ENCODE measurements around the gene PAPSS2.

The PAPSS2 gene

DNA sequence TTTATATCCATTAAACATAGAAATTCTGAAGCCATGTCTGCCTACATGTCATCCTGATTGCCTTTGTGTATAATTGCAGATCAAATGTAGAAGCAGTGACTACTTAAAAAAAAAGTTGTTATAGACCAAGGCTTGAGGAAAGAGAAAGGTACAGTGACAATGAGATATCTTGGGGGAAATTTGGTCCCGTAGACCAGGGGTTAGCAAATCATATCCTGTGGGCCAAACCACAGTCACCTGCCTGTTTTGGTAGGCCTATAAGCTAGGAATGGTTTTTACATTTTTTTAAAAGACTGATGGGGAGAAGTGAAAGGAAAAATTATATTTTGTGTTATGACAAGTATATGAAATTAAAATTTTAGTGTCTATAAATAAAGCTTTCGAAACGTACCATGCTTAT is 12.9 kb downstream of the PAPSS2 start:
- DNase-seq = no peak

DNA sequence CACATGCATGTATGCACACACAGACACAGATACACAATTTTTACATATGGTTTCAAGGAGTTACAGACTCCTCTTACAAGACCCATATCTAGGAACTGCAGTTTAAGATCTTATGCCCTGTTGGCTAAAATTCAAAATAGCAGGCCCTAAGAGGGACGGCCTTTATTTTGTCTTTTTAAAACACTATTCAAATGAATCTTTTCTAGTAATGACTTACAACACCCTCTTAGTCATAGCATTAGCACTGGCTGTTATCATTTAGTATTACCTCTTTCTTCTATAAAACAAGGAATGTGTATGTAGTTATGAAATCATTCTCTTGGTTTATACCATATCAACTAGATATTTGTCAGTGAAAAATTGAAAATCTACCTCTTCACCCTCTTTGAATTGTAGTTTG is 15.3 kb downstream of the PAPSS2 start:
- no peak for DNase-seq

DNA sequence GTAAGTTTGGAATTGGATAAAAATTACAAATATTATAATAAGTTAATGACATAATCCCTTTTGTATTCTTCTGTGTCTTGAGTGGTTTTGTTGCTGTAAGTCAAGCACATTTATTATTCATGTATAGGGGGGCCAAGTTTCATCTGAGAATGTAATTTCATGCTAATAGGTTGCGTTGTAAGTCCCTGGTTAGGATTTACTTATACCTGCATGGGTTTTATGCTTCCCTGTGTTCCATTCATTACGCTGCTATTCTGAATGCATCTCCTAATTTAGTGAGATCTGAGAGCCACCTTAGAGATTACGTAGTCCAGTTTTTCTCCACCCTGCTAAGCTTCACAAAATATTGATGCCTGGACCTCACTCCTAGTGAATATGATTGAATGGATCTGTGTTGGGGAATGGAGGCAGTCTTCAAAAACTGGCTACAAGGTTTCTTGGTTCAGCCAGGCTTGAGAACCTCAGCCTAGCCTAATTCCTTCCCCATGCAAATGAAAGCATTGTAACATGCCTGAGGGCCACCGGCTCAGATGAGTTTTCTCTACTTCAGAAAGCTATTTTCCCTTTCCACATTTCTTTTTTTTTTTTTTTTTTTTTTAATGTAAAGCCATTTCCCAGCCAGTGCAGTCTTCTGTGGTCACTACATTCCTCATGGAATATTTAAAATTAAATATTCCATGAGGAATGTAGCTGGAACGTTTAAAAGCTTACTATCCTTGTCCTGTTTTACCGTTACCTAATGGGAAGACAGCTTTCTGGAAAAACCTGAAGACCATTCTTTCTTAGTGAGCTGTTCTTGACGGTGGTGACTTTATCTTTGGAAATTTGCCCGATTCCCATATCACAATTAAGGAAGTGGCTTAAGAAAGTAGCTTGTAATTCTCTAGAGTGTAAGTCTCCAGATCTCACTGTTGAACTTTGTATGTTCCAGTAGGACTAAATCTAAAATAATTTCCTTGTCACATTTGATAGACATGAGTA is 16.0 kb downstream of the PAPSS2 start:
- no peak for DNase-seq

- no peak for DNase-seq
These were observed 17.9 kb downstream of the PAPSS2 start for GRCh38 chr10:87677595-87677994.

- DNase-seq = no peak
These were observed 18.6 kb downstream of the PAPSS2 start for GRCh38 chr10:87678302-87678701.

GRCh38 chr10:87683356-87683755 is 23.7 kb downstream of the PAPSS2 start:
- no peak for DNase-seq

- DNase-seq = no peak
These were observed 24.4 kb downstream of the PAPSS2 start for GRCh38 chr10:87684001-87684638.

GRCh38 chr10:87685832-87686574 is 26.3 kb downstream of the PAPSS2 start:
- DNase-seq = no peak

DNA sequence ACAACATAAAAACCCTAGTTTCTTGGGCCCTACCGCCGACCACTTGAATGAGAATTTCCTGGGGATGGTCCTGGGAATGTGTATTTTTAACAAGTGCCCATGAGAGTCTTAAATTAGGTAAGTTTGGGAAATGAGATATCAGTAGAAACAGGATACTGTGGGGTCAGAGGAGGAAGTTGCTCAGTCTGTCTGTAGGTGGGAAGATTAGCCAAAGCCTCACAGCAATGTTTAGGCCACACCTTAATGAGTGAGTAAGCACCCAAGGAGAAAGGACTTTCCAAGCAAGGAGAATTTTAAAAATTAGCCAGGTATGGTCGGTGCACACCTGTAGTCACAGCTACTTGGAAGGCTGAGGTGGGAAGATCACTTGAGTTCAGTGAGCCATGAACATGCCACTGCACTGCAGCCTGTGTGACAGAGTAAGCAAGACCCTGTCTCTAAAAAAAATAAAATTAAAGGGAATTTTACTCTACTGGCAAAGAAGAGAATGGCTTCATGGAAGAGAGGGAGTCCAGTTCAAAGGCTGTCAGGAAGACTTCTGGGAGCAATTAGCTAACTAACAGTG is 31.9 kb downstream of the PAPSS2 start:
- no peak for DNase-seq

DNA sequence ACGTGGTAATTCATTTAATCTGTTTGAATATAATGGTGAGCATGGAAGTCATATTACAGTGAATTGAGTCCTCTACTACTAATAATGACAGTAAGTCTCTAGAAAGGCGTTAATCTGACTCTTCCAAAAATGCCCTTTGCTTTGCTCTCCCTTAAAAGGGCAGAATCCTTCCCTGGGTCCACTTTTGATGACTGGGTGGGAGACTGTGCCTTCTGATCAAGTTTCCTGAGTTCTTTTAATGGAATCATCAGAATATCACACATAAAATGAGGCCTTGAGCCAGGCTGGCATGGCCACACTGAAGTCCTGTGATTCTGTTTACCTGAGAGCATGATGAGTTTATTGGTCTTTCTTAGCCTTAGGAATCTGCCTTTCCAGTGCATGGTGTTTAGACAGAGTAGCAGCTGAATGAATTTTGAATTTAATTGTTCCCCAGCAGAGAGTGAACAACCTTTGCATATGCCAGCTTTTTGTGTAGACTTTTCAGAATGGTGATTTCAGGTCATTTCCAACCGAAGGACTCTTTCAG is 33.3 kb downstream of the PAPSS2 start:
- no peak for DNase-seq

- no peak for DNase-seq
These were observed 34.5 kb downstream of the PAPSS2 start for GRCh38 chr10:87694011-87694794.

- no peak for DNase-seq
These were observed 35.4 kb downstream of the PAPSS2 start for GRCh38 chr10:87695074-87695473.

DNA sequence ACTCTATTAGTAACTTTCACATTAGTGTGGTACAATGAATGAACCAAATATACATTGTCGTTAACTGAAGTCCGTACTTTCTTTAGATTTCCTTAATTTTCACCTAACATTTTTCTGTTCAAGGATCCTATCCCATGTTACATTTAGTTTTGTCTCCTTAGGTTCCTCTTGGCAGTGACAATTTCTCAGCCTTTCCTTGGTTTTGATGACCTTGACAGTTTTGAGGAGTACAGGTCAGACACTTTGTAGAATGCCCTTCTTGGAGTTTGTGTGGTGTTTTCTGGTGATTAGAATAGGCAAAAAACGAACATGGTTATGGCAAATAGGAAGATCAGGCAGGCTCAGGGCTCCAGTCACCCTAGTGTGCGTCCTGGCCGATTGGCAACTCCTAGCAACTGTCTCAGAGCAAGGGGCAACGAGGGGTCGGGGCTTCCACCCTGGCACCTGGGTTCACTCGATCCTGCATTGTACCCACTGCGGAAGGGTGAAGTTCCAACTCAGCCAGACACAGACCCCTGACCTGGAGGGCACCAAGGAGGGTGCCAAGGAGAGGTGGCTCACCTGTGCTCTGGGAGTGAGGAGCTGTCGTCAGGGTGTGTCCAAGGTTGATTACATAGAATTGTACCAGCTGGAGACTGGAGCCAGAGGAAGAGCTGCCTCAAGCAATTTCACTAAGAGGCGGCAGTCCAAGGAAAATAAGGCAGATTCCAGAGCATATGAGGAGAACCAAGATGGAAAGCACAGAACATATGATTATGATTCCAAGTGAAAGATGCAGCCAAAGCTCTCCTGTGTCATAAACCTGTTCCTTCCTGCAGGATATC is 37.5 kb downstream of the PAPSS2 start:
- DNase-seq = no peak

DNA sequence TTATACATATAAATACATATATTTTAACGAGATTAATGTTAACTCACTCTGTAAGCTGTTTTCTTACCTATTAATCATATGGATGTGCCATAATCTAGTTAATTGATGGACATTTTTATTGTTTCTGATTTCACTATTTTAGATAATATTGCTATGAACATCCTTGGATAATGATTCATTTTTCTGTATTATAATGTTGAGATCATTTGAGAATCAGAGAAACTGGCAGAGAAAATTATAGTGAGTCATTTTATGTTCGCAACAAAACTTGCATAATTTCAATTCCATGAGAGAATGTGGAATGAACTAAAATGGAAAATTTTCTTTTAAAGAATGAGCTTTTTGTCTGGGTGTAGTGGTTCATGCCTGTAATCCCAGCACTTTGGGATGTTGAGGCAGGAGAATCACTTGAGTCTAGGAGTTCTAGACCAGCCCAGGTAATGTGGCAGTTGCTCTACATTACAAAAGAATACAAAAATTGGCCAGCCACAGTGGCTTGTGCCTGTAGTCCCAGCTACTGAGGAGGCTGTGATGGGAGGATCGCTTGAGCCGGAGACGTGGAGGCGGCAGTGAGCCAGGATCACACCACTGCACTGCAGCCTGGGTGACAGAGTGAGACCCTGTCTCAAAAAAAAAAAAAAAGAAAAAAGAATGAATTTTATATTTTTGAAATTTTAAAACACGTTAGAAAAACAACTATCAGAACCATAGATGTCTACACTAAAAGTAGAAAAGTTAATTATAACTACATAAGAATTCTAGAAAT is 40.5 kb downstream of the PAPSS2 start:
- no peak for DNase-seq

GRCh38 chr10:87702260-87702972 is 42.7 kb downstream of the PAPSS2 start:
- DNase-seq = no peak

- DNase-seq = no peak
These were observed 43.3 kb downstream of the PAPSS2 start for GRCh38 chr10:87702973-87703294.

GRCh38 chr10:87703771-87704170 is 44.1 kb downstream of the PAPSS2 start:
- no peak for DNase-seq

GRCh38 chr10:87705339-87705738 is 45.7 kb downstream of the PAPSS2 start:
- DNase-seq = no peak

DNA sequence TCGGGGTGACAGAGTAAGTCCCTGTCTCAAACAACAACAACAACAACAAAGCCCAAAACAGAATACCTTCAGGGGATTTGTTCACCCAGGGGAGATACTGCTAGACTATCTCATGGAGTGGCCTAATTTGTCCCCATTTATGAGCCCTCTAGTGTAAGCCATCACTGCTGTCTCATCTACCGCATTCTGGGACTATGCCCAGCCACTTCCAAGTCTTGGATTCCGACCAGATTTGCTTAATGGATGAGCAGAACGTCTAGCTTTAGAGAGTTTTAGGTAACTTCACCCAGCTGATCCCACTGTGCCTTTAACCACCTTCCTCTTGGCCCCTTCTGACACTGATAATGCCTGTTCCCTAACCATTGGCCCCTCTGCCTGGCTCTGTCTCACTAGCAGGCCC is 47.1 kb downstream of the PAPSS2 start:
- no peak for DNase-seq

- no peak for DNase-seq
These were observed 47.6 kb downstream of the PAPSS2 start for GRCh38 chr10:87707254-87707653.
